GM12875 (cell line): ENCODE measurements around the gene CST6.

Source experiments
- H3K4me3 ChIP-seq: one replicate; pipeline ENCODE4 v1.5.1; 2011; ENCODE audit warnings: low read depth, low read length, control low read depth
- CTCF ChIP-seq: IDR thresholded peaks from 2 replicates; pipeline ENCODE4 v1.5.1; 2011; ENCODE audit warnings: low read depth, mild to moderate bottlenecking, control low read depth, inconsistent platforms, low read length, moderate library complexity, borderline replicate concordance; ENCODE audit not compliant: insufficient read depth

CST6 gene

GRCh38 chr11:65988791-65989592, 22.8 kb upstream of the CST6 start:
- H3K4me3 ChIP-seq, result no peak overlapping the region
- TF ChIP-seq CTCF, result peak; percentile 78

- H3K4me3 ChIP-seq, result no peak overlapping the region
- no peak for TF ChIP-seq CTCF
Measured at GRCh38 chr11:65992056-65992455, 19.8 kb upstream of the CST6 start.

- no peak overlapping the region for H3K4me3 ChIP-seq
- TF ChIP-seq CTCF, result no peak
Measured at GRCh38 chr11:65997286-65997685, 14.5 kb upstream of the CST6 start.

- no peak for TF ChIP-seq CTCF
- peak within 1 kb of the TSS; percentile 85 for H3K4me3 ChIP-seq
Measured at GRCh38 chr11:66001942-66002647, 9.7 kb upstream of the CST6 start, which contains the start of the genes BANF1 and EIF1AD. TSS of gene BANF1 (plus strand) at chr11:66002503. CDS start at chr11:66003251, 748 bp downstream. TSS of gene EIF1AD (minus strand) at chr11:66002157. CDS start at chr11:66000389, 1,768 bp downstream.

- no peak for TF ChIP-seq CTCF
- H3K4me3 ChIP-seq, result peak overlapping the region; percentile 85
Measured at GRCh38 chr11:66002648-66003225, 9.1 kb upstream of the CST6 start.

GRCh38 chr11:66003291-66003690, 8.5 kb upstream of the CST6 start:
- H3K4me3 ChIP-seq, result peak overlapping the region; percentile 85
- TF ChIP-seq CTCF, result no peak
